DMS153 treated with DMSO at 0.1 percent for 48 hours (cell line): Measurements from ENCODE around the gene SLC6A7.

ENCODE experiments used
- DNase-seq: peaks from one replicate; lab custom pipeline; 2025; ENCODE audit not compliant: unreplicated experiment; lab: John Stamatoyannopoulos, UW

Gene SLC6A7

DNA sequence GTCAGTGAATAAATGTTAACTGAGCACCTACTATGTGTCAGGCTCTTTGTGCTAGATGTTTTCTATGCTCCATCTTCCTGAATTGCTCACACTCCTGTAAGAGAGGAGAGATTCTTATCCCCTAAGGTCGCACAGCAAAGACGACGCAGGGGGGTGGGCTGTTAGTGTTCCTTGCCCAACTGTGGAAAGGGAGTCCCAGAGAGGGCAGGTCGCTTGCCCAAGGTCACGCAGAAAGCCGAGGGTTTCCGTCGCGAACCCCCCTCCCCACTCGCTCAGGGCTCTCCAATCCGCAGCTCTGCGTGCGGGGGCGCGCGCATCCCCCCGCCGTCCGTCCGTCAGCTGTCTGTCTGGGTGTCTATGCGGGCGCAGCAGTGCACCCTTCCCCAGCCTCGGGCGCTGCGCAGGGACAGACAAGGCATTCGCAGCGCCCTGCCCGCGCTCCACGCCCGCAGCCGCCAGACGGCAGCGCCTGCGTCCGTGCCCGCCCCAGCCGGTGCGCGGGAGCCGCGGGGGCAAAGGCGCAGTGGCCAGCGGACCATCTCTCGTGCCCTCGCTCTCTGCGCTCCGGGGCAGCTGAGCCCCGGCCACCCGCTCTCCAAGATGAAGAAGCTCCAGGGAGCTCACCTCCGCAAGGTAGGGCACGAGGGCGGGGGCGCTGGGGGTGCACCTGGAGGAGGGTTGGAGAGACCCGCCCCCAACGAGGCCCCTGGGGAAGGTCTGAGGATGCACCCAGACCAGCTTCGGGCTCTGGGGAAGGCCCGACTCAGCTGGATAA is at the start of gene SLC6A7:
TSS of gene SLC6A7 (plus strand) at position 335 of the 775 bp plus-strand sequence. CDS start at position 601, 266 bp downstream.
- DNase-seq = no peak

DNA sequence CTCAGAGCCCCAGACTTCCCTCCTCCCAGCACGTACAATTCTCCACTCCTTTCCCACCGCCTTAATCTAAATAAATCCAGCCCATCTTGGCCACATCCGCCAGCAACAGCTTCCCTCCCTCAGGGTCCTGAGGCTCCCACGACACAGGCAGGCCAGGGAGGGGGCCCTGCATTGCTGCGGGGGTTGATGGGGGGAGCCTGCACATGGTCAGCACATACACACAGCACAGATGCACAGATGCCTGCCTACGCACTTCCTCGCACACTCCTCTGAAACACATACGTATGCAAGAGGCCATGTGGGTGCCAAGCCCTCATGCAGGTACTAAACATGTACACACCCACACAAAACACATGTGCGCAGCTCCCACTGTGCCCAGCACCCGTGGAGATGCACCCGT is 49.0 kb upstream of the SLC6A7 start:
- DNase-seq = no peak

DNA sequence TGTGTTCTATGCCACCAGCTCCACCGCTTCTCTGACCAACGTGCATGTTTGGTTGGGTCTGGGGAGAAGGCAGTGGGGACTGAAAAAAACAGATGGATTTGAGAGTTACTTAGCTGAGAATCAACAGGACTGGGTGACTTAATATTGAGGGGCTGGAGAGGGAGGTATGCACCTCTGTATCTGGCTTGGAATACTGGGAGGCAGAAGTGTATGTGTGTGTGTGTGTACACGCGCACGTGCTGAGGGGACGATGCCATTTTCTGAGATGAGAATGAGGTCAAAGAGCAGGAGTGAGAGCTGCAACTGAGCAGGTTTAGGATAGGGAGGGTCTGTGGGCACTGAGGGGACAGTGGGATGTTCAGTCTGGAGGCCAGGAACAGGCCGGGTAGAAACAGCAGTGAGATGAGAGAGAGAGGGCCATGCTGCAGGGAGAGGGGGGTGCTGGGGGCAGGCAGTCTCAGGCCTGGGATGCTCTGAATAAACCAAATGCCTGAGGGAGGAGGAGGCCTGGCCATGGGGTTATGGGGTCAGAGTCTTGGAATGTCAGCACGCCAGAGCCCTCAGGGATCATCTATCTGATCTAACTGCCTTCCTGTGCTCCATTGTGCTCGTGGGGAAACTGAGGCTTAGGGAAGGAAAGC is 48.2 kb upstream of the SLC6A7 start:
- no peak for DNase-seq

DNA sequence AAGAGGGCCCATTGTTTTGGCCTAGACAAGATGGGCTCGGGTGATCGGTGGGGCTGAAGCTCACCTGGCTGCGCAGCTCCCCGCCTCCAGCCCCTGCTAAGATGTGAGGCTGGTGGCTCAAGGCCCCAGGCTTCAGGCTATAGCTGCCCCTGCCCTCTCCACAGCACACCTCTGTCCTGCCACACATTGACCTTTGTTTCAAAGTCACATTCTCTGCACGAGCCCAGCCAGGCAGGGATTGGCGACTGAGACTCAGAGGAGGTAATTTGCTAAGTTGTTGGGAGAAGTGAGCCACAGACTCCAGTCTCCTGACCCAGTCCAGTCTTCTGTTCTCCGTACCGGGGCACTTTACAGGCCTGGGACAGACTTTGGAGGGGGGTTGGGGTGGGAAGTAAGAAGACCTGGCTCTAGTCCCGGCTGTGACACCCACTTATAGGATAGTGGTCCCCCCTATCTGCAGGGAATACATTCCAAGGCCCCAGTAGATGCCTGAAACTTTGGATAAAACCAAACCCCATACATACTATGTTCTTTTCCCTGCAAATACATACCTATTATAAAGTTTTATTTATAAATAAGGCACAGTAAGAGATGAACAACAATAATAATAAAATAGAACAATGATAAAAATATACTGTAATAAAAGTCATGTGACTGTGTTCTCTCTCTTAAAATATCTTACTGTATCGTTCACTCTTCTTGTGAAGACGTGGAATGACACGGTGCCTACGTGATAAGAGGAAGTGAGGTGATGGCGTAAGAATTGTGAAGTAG is 47.5 kb upstream of the SLC6A7 start:
- no peak for DNase-seq

DNA sequence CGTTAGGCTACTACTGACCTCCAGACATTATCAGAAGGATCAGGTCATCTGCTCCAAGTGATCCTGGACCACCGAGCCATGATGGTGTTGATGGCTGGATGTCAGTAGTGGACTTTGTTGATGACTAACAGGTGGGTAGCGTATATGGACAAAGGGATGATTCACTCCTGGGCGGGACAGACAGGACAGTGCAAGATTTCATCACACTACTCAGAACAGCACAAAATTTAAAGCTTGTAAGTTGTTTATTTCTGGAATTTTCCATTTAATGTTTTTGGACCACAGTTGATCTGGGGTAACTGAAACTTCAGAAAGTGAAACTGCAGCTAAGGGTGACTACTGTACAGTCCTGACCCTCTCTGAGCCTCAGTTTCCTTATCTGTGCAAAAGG is 46.9 kb upstream of the SLC6A7 start:
- DNase-seq = no peak

DNA sequence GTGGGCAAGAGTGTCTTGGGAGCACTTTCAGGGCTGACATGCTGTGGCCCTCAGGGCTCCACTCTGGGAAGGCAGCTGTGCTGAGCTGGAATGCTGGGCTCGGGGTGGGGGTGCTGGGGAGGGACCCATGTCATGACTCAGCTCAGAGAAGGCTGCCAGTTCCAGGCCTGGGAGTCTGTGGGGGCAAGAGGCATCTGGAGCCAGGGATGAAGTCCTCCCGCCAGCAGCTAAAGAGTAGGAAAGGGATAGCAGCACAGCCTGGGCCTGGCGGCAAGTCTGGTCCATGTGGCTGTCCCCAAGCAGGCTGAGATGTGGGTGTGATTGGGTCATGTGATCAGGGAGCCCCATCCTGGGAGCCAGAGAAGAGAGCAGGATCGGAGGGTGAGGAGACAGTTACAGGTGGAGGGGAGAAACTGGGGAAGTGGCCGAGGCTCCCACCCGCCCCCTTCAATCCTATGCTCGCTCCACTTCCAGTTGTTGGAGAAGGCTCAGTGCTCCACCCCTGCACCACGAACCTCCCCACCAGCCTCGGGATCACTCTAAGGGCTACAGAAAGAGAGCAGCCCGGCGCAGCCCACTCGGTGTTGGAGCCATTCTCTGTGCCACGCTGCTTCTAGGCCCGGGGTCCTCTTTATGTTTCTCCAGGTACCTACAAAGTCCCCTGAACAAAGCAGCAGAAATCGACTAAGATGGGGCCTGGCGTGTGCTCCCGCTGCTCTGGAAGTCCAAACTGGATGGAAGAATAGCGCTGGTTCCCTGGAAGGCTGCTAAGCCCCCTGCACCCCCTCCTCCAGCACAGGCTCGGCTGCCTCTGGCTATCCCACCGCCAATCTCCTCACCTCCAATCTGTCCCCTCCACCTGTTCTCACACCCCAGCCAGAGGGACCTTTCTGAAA is 46.3 kb upstream of the SLC6A7 start:
- no peak for DNase-seq

DNA sequence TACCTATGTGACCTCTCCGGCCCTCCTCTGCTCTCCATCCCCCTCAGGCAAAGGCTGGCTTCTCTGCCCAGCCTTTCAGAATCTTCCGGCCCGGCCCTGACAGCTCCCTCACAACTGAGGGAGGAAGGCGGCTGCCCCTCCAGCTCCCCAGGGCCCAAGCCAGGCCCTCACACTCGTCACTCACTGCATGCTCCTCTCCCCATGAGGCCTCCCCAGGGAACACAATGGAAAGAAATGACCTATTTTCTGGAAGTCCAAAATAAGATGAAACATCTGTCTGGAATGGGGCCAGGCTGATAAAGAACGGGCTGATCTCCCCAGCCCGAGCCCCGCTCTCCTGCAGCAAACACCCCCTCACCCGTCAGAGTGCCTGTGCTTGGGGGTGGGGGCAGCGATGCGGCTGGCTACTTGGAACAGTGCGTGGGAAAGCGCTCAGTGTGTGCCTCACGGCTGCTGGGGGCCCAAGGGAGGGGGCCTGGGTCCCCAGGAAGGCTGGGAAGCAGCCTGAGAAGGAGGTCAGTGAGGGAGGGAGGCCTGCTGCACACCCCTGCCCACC is 45.5 kb upstream of the SLC6A7 start:
- no peak for DNase-seq

DNA sequence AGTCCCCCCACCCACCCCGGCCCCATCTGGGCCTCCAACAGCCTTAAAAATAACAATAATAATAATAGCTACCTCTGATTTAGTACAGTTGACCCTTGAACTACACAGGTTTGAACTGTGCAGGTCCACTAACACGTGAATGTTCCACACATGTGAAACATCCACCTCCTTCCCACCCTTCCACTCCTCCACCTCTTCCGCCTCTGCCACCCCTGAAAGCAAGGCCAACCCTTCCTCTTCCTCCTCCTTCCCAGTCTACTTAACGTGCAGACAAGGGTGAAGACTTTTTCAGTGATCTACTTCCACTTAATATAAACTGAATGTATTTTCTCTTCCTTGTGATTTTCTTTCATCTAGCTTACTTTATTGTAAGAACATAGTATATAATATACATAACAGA is 45.0 kb upstream of the SLC6A7 start:
- no peak for DNase-seq

DNA sequence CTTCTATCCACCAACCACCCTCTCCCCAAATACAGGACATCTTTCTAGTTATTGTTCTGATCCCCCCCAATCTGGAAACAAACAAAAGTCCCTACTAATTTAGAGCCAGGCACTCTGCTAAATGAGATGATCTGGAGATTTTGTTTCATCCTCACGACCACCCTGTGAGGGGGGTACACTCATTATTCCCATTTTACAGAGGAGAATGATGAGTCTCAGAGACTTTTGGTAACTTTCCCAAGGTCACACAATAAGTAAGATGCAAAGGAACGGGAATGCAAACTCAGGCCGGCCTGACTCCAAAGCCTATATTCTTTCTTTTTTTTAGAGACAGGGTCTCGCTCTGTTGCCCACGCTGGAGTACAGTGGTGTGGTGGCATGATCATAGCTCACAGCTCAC is 43.6 kb upstream of the SLC6A7 start:
- DNase-seq = no peak

DNA sequence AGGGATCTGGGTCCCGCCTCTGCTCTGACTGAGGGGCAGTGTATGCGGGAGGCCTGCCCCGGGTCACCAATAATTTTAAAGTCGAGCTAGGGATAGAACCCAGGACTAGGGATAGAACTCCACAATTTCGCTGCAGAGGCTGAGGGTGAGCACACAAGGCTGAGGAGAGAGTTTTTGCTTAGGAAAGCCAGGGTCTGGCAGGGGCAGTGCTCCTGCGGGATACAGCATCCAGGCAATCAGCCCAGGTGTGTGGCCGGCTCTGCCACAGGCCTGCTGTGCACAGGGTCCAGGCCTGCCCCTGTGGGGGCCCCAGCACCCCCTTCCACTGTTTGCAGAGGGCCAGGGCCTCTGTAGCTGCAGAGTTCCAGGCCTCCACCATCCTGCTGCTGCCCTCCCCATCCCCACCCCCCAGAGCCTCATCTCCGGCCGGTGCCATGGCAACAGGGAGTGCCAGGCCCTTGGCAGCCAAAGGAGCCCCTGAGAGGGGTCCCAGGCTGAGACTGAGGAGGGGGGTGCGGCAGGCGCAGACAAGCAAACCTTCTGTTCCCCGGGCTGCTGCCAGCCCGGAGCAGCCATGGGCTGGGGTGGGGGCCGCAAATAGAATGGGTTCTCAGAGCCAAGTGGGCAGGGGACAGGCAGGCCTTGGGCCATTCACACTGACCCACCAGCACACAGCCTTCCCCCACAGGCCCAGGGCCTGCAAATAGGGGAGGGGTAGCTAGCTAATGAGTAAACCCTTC is 42.8 kb upstream of the SLC6A7 start:
- DNase-seq = no peak

DNA sequence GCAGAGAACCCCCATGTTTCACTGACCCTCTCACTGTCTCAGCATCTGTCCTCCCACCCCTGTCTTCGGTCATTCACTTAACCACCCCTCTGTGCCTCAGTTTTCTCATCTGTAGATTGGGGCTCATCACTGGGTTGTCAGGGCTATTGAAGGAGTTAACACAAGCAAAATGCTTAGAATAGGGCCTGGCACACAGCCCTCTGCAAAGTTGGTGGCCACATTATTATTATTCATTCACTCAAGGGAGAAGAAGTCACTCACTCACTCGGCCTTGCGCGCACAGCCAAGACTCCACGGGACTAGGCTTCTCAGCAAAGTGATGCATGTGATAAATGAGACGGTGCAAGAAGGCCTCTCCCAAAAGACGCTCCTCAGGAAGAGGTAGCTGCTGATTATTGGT is 42.2 kb upstream of the SLC6A7 start:
- DNase-seq = no peak

DNA sequence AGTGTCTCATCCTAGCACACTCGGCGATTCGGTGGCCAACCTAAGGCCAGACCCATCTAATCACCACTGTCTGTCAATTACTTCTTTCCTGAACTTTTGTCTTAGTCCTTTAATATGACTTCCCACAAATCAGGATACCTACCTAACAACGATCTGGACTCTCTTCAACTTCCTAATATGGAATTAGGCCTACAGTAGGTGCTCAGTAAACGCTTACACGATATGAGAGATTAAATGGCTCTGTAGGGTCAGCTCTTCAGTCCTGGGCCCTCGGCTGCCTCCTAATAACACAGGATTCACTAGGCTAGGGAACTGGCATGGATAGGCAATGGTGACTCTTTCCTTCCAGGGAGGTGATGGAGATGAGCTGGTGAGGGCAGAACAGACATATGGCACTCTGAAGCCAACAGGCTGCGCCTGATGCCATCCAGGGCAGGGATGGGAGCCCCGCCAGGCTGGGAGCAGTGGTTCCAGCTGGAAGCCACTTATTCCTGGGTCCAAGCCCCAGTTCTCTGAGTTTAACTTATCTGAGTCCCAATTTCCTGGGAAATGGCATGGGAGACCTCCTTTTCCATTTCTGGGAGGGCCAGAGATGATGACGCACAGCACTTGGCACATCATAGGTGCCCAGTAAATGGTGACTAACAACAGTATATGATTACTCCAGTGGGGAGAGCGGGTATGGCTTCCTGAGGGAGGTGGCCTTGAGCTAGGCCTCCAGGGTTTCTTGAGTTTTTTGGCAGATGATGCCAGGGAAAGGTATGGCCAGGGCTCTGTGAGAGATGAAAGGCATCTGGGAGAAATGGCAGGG is 41.5 kb upstream of the SLC6A7 start:
- no peak for DNase-seq

DNA sequence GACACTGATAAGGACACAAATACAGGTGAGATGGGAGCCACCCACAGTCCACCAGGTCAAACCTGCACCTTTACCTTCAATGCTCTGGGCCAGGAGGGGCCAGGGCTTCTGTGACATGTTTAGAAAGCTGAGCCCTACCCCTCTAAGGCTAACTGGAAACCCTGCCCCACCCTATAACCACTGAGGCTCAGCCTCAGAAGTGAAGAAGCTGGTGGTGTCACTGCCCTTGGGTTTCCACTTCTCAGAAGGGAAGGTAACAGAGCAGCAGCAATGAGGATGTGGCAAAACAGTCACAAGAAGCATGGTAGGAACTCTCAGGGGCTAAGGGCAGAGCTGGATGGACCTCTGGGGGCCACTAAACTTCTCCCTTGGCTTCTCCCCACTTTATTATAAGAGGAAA is 40.2 kb upstream of the SLC6A7 start:
- no peak for DNase-seq

DNA sequence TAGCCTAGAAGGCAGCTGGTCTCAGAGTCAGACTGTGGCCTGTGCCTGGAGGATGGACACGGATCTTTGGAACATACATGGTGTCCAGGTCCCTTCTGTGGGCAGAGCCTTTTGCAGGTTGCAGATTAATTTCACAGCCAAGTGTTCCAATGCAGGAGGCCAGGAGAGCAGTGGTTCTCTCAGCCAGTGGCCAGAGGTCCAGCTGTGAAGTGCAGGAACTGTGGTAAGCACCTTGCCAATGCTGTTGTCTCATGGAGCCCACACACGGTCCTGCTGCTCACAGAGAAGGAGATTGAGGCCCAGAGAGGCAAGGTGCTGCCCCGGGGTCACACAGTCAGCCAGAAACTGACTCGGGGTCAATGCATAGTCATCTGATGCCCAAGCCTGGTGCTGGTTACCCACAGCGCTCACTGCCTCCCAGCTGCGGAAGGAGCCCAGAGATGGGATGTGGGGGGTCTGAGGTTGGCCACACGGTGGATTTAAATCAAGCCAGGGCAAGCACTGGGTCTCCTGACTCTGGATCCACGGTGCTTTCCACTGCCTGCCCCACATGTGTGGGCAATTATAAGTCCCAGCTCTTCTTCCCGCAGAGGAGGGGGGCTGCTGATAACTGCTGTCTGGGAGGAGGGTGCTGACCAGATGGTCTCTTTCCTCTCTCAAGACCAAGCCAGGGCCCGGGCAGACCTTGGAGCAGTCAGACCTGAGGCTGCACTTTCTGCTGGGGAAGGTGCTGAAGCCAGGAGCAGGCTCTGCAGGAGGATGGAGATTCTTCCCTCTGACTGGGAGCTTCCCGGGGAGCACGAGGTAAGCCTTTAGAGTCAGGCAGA is 37.0 kb upstream of the SLC6A7 start:
- no peak for DNase-seq

DNA sequence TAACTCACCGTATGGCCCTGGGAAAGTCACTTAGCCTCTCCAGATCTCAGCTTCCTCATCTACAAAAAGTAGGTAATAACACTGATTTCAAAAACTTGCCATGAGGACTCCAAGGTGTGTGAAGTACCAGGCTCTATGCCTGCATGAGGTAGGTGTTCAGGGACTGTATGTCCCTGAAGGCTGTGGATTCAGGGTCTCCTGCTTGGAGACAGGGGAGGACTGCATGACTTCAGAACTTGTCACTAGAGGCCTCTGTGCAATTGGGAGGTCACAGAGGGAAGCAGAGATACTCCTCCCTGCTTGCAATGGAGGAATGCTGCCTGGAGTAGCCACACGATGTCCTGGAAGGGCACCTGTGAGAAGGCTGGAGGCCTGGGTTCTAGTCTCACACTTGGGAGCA is 36.4 kb upstream of the SLC6A7 start:
- DNase-seq = no peak

DNA sequence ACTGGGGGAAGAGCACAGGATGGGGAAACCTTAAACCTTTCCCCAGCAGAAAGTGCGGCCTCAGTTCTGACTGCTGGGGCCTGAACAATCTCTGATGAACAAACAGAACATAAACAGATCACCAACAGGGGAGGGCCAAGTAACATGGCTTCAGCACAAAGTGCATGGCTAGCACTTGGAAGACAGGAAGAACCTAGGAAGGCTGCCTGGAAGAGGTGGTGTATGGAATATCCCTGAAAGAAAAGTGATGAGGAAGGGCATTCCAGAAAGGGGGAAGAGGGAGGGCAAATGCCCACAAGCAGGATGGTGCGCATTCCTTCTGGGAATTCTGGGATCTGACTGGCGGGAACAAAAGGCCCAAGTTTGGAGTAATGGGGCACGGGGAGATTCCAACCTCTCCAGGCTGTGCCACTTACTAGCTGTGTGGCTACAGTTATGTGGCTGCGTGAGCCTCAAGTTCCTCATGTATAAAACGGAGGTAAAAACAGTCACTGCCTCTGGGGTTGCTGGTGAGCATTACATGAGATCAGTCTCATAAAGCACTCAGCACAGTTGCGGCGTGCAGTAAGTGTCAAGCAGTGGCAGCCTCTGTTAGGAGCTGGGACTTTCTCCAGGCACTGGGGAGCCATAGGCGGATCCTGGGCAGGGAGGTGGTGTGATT is 35.8 kb upstream of the SLC6A7 start:
- DNase-seq = no peak

DNA sequence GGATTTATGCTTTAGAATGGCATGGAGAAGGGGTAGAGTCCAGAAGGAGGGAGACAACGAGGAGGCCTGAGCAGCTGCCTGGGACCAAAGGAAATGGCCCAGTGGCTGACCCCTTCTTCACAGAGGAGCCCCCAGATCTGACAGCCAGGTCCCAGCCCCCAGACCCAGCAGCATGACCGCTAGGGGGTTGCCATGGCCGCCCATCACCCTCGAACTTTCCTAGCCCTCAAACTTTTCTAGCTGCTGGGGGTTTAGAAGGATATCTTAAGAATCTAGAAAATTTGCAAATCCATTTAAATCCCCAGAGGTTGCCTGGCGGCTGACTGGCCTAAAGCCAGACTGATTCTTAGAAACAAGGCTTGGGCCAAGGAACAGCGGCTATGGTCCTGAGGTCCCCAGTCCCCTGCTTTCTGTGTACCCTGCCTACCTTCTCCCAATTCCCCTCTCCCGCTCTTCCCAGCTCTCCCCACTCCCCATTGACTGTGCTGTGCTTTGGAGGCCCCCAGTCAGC is 35.2 kb upstream of the SLC6A7 start:
- no peak for DNase-seq
